Hepatocyte (in vitro differentiated cells): ENCODE measurements around the gene LDLR. TPM values are rescaled to one million over a fixed set of nuclear protein-coding genes. Genes with fewer than 3 reads are reported as not detected.

Experiments used
- DNase-seq: peaks from one replicate; pipeline ENCODE4 v3.0.0-alpha.2; 2016; ENCODE audit warnings: low spot score
- H2AFZ ChIP-seq: fragments of 200-600 bp; sonication (generic); 2 replicates; pipeline ENCODE4 v1.6.0; 2016; ENCODE audit warnings: antibody characterized with exemption, mild to moderate bottlenecking
- H3K27ac ChIP-seq: fragments of 200-600 bp; sonication (generic); 2 replicates; pipeline ENCODE4 v1.5.1; 2016; ENCODE audit warnings: mild to moderate bottlenecking
- H3K27me3 ChIP-seq: fragments of 200-600 bp; sonication (generic); 2 replicates; pipeline ENCODE4 v1.6.1; 2016
- H3K36me3 ChIP-seq: fragments of 200-600 bp; sonication (generic); replicated peaks from 2 replicates; pipeline ENCODE4 v1.5.1; 2016; ENCODE audit warnings: low read depth; ENCODE audit not compliant: insufficient read depth
- H3K4me1 ChIP-seq: fragments of 200-600 bp; sonication (generic); 2 replicates; pipeline ENCODE4 v1.5.1; 2016; ENCODE audit warnings: mild to moderate bottlenecking, moderate library complexity; ENCODE audit not compliant: insufficient read depth
- H3K4me2 ChIP-seq: fragments of 200-600 bp; sonication (generic); 2 replicates; pipeline ENCODE4 v1.6.0; 2016
- H3K4me3 ChIP-seq: fragments of 200-600 bp; sonication (generic); 2 replicates; pipeline ENCODE4 v1.5.1; 2016; ENCODE audit warnings: mild to moderate bottlenecking
- H3K79me2 ChIP-seq: fragments of 200-600 bp; sonication (generic); 2 replicates; pipeline ENCODE4 v1.6.0; 2017; ENCODE audit warnings: mild to moderate bottlenecking
- H3K9me2 ChIP-seq: fragments of 200-600 bp; sonication (generic); replicated peaks from 2 replicates; pipeline ENCODE4 v1.6.0; 2017; ENCODE audit warnings: mild to moderate bottlenecking; ENCODE audit not compliant: insufficient read depth
- H3K9me3 ChIP-seq: fragments of 200-600 bp; sonication (generic); 2 replicates; pipeline ENCODE4 v1.5.1; 2016; ENCODE audit warnings: low read depth, mild to moderate bottlenecking
- H4K20me1 ChIP-seq: fragments of 200-600 bp; sonication (generic); 2 replicates; pipeline ENCODE4 v1.6.0; 2016; ENCODE audit warnings: mild to moderate bottlenecking; ENCODE audit not compliant: insufficient read depth, poor library complexity, severe bottlenecking
- CTCF ChIP-seq: fragments of 200-600 bp; sonication (generic); IDR thresholded peaks from 2 replicates; pipeline ENCODE4 v1.5.1; 2016; ENCODE audit warnings: antibody characterized with exemption, mild to moderate bottlenecking; ENCODE audit not compliant: poor library complexity
- EZH2 ChIP-seq: fragments of 200-600 bp; sonication (generic); IDR thresholded peaks from 2 replicates; pipeline ENCODE4 v1.6.1; 2016; ENCODE audit warnings: antibody characterized with exemption, mild to moderate bottlenecking, borderline replicate concordance
- EZH2phosphoT487 ChIP-seq: fragments of 200-600 bp; sonication (generic); IDR thresholded peaks from one replicate; pipeline ENCODE4 v1.6.1; 2018; ENCODE audit warnings: antibody characterized with exemption, mild to moderate bottlenecking, low read depth, moderate library complexity; ENCODE audit not compliant: unreplicated experiment, severe bottlenecking
- WGBS: methylation state at CpG from one replicate; pipeline ENCODE4 v1.1.6; 2016; ENCODE audit warnings: low lambda C conversion rate; ENCODE audit errors: missing lambda C conversion rate; 5-methylcytosine and 5-hydroxymethylcytosine counted together
- polyA plus RNA-seq: library from polyadenylated mRNA; unstranded; fragments of >200 nt; fragmentation: Nextera tagmentation; extraction: Ambion mirVana; gene quantifications from 2 replicates; pipeline ENCODE4 v1.2.1, GENCODE V29; 2016
- total RNA-seq: library from RNA; depleted of rRNA; stranded (reverse); fragments of >200 nt; gene quantifications from 2 replicates; pipeline ENCODE4 v1.2.3, GENCODE V29; 2014

LDLR gene
- total and polyA plus RNA-seq, 2 experiments from 2014 or later: 123 to 126 TPM

- H3K9me3 ChIP-seq: no peaks in the 10 kb centered on the region
- no peaks in the 10 kb centered on the region for H3K36me3 ChIP-seq
- H2AFZ ChIP-seq: no peak overlapping the region
- no peaks in the 10 kb centered on the region for H3K27me3 ChIP-seq
- no peaks in the 10 kb centered on the region for H4K20me1 ChIP-seq
- H3K79me2 ChIP-seq: no peaks in the 10 kb centered on the region
- WGBS: 96% methylated on average over 31 of the region's 31 CpGs
- no peak overlapping the region for H3K4me3 ChIP-seq
- H3K9me2 ChIP-seq: no peaks in the 10 kb centered on the region
- no peak overlapping the region for H3K27ac ChIP-seq
- DNase-seq: no peak
- H3K4me1 ChIP-seq: peaks cover 6% of the 10 kb centered on the region
- no peak for TF ChIP-seq EZH2phosphoT487
- TF ChIP-seq CTCF: no peak
- no peak for TF ChIP-seq EZH2
- no peak overlapping the region for H3K4me2 ChIP-seq
Observed at GRCh38 chr19:11169896-11170678, 80.8 kb downstream of the LDLR start.

DNA sequence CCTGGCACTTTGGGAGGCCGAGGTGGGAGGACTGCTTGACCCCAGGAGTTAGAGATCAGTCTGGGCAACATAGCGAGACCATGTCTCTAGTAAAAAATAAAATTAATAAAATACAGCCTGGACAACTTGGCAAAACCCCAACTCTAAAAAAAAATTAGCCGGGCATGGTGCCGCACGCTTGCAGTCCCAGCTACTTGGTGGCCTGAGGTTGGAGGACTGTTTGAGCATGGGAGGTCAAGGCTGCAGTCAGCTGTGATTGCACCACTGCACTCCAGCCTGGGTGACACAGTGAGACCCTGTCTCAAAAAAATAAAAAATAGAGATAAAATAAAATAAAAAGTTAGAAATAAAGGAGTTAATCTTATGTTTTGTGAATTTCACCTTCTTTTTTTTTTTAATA, 81.9 kb downstream of the LDLR start:
- H3K79me2 ChIP-seq: no peaks in the 10 kb centered on the region
- no peak for TF ChIP-seq EZH2phosphoT487
- TF ChIP-seq CTCF: no peak
- no peak for TF ChIP-seq EZH2
- no peaks in the 10 kb centered on the region for H3K27me3 ChIP-seq
- no peak overlapping the region for H3K27ac ChIP-seq
- no peak for DNase-seq
- no peaks in the 10 kb centered on the region for H3K9me3 ChIP-seq
- WGBS: 88% methylated on average over 5 of the region's 5 CpGs
- no peaks in the 10 kb centered on the region for H3K9me2 ChIP-seq
- no peak overlapping the region for H3K4me3 ChIP-seq
- no peaks in the 10 kb centered on the region for H4K20me1 ChIP-seq
- H2AFZ ChIP-seq: no peak overlapping the region
- H3K4me1 ChIP-seq: no peaks in the 10 kb centered on the region
- H3K4me2 ChIP-seq: no peak overlapping the region
- H3K36me3 ChIP-seq: no peaks in the 10 kb centered on the region

DNA sequence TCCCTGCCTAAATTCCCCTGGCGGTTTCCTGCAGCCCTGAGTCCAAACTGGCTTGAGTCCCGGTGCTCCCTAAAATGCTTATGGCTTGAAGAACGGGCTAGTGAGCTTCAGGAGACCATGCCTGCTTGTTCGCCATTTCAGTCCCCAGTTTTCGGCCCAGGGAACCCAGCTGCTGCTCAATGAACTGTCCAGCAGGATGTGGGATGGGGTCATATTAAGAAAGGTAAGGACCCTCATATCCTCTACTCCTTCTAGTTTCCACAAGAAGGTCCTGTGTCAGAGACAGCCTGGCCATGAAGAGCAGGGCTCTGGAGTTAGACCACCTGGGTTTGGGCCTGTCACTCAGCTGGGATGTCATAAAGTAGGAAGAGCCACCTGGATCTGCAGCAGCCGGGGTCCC, 83.3 kb downstream of the LDLR start:
- H3K4me1 ChIP-seq: no peaks in the 10 kb centered on the region
- no peak for DNase-seq
- 96% methylated on average over 6 of the region's 6 CpGs for WGBS
- no peaks in the 10 kb centered on the region for H3K36me3 ChIP-seq
- H3K27me3 ChIP-seq: no peaks in the 10 kb centered on the region
- no peaks in the 10 kb centered on the region for H4K20me1 ChIP-seq
- no peak overlapping the region for H3K4me2 ChIP-seq
- no peak overlapping the region for H2AFZ ChIP-seq
- TF ChIP-seq CTCF: no peak
- TF ChIP-seq EZH2: no peak
- TF ChIP-seq EZH2phosphoT487: no peak
- H3K4me3 ChIP-seq: no peak overlapping the region
- no peaks in the 10 kb centered on the region for H3K9me2 ChIP-seq
- H3K9me3 ChIP-seq: no peaks in the 10 kb centered on the region
- H3K27ac ChIP-seq: no peak overlapping the region
- H3K79me2 ChIP-seq: no peaks in the 10 kb centered on the region
